Left lung (tissue), 10 donors: Measurements from ENCODE around the gene ESPNL. TPM values are rescaled to one million over a fixed set of nuclear protein-coding genes. Genes with fewer than 3 reads are reported as not detected.
A peak's percentile ranks its signal among the peaks of the same experiment; 100 is the strongest.

Experiments
- ATAC-seq: fragments of 200-7000 bp; cut with Tn5 transposase; one replicate; pipeline ENCODE4 v1.9.1; 2020; ENCODE audit warnings: moderate library complexity
- DNase-seq, 4 donors: peaks; one replicate each; pipeline ENCODE4 v3.0.0-alpha.2; 2013 to 2020
- H3K27ac ChIP-seq, 2 donors: fragments of 200-600 bp; sonication (generic) in 1 of 2; one replicate each; pipeline versions ENCODE4 v1.5.0 to v1.8.0; 2020 to 2021
- H3K27me3 ChIP-seq, 2 donors: fragments of 200-600 bp; sonication (generic) in 1 of 2; one replicate each; pipeline versions ENCODE4 v1.5.0 to v1.8.0; 2020 to 2021
- H3K36me3 ChIP-seq, 2 donors: fragments of 200-600 bp; sonication (generic) in 1 of 2; one replicate each; pipeline versions ENCODE4 v1.5.0 to v1.8.0; 2020 to 2021
- H3K4me1 ChIP-seq, 2 donors: fragments of 200-600 bp; one replicate each; pipeline ENCODE4 v1.8.0; 2021
- H3K4me3 ChIP-seq, 2 donors: fragments of 200-600 bp; sonication (generic) in 1 of 2; one replicate each; pipeline versions ENCODE4 v1.5.0 to v1.8.0; 2020 to 2021; ENCODE audit warnings: mild to moderate bottlenecking in 1 of 2
- H3K9me3 ChIP-seq, 2 donors: fragments of 200-600 bp; sonication (generic) in 1 of 2; one replicate each; pipeline versions ENCODE4 v1.5.0 to v1.8.0; 2020 to 2021
- CTCF ChIP-seq, 2 donors: fragments of 200-600 bp; sonication (generic) in 1 of 2; IDR thresholded peaks; one replicate each; pipeline versions ENCODE4 v1.5.0 to v1.8.0; 2021; ENCODE audit warnings: antibody characterized with exemption in 2 of 2
- intact Hi-C, 2 donors: fragments of 100-400 bp; cut with DNase I; formaldehyde crosslinking; loops; one replicate each; pipeline versions ENCODE4 v1.11.2 to v1.14.2; 2022
- polyA plus RNA-seq, 6 donors: library from polyadenylated mRNA; unstranded; fragments of 120-200 nt; gene quantifications; one replicate each; pipeline ENCODE4 v1.2.1, GENCODE V29; 2013; ENCODE audit not compliant: insufficient read length in 6 of 6
- total RNA-seq, 2 donors: library from RNA; stranded (reverse); fragmentation: NEBNext Ultra II Directional; extraction: Animal tissue kit (Norgen Biotek cat#: 25700); gene quantifications; one replicate each; pipeline ENCODE4 v1.2.1, GENCODE V29; 2021
- donor health status: DM: no; HTN: yes; CAD: no.
- donor health status: DM: no; HTN: no; CAD: no.

ESPNL gene
- total and polyA plus RNA-seq, 8 donors = 0.55 to 6.7 (median 2.0) TPM

- no peak overlapping the region for H3K27ac ChIP-seq
- intact Hi-C loops = no loop called here
- no peaks in the 10 kb centered on the region for H3K4me1 ChIP-seq
- no peak for TF ChIP-seq CTCF (IDR thresholded peaks at IDR 0.05)
- no peaks in the 10 kb centered on the region for H3K27me3 ChIP-seq
- H3K4me3 ChIP-seq = no peak overlapping the region
- H3K36me3 ChIP-seq = peaks cover 0 to 45% of the 10 kb centered on the region in 2 donors
- peak; percentile 40 for ATAC-seq
- no peak for DNase-seq
- H3K9me3 ChIP-seq = no peaks in the 10 kb centered on the region
Observed at GRCh38 chr2:238079874-238080327, 20.2 kb upstream of the ESPNL start.

GRCh38 chr2:238080518-238080917, 19.6 kb upstream of the ESPNL start:
- no peak for TF ChIP-seq CTCF (IDR thresholded peaks at IDR 0.05)
- DNase-seq = no peak
- Histone ChIP-seq H3K27me3 (no peaks in the 10 kb centered on the region), H3K4me3 (no peak overlapping the region), H3K36me3 (peaks cover 0 to 45% of the 10 kb centered on the region in 2 donors), H3K4me1 (no peaks in the 10 kb centered on the region), H3K27ac (no peak overlapping the region), H3K9me3 (no peaks in the 10 kb centered on the region)
- intact Hi-C loops = no loop called here
- no peak for ATAC-seq

- no peak overlapping the region for H3K27ac ChIP-seq
- no peaks in the 10 kb centered on the region for H3K4me1 ChIP-seq
- ATAC-seq (no peak), DNase-seq (no peak)
- no peaks in the 10 kb centered on the region for H3K27me3 ChIP-seq
- H3K4me3 ChIP-seq = no peak overlapping the region
- intact Hi-C loops = no loop called here
- H3K9me3 ChIP-seq = no peaks in the 10 kb centered on the region
- peaks cover 0 to 52% of the 10 kb centered on the region in 2 donors for H3K36me3 ChIP-seq
- no peak for TF ChIP-seq CTCF (IDR thresholded peaks at IDR 0.05)
Observed at GRCh38 chr2:238081150-238081549, 19.0 kb upstream of the ESPNL start.

GRCh38 chr2:238081561-238081960, 18.6 kb upstream of the ESPNL start:
- intact Hi-C loops = no loop called here

GRCh38 chr2:238082151-238082550, 18.0 kb upstream of the ESPNL start:
- H3K27ac ChIP-seq = no peak overlapping the region
- no peak overlapping the region for H3K4me3 ChIP-seq
- no peaks in the 10 kb centered on the region for H3K9me3 ChIP-seq
- no peak for TF ChIP-seq CTCF (IDR thresholded peaks at IDR 0.05)
- ATAC-seq (no peak), DNase-seq (no peak)
- peaks cover 0 to 54% of the 10 kb centered on the region in 2 donors for H3K36me3 ChIP-seq
- H3K27me3 ChIP-seq = no peaks in the 10 kb centered on the region
- intact Hi-C loops = no loop called here
- peaks cover 0 to 6% of the 10 kb centered on the region in 2 donors for H3K4me1 ChIP-seq

More at GRCh38 chr2:238081561-238081960, 18.6 kb upstream of the ESPNL start:
- ATAC-seq (no peak), DNase-seq (no peak)
- no peaks in the 10 kb centered on the region for H3K9me3 ChIP-seq
- H3K4me3 ChIP-seq = no peak overlapping the region
- H3K27ac ChIP-seq = no peak overlapping the region
- no peak for TF ChIP-seq CTCF (IDR thresholded peaks at IDR 0.05)
- peaks cover 0 to under 1% of the 10 kb centered on the region in 2 donors for H3K4me1 ChIP-seq
- no peaks in the 10 kb centered on the region for H3K27me3 ChIP-seq
- peaks cover 0 to 55% of the 10 kb centered on the region in 2 donors for H3K36me3 ChIP-seq
